GM12892 (cell line): ENCODE results near the gene CDH6.

Source experiments
- POLR2A ChIP-seq: IDR thresholded peaks from 2 replicates; pipeline ENCODE4 v1.6.1; 2011; ENCODE audit warnings: low read depth, low read length, control low read depth
- POLR2AphosphoS5 ChIP-seq: IDR thresholded peaks from 2 replicates; pipeline ENCODE4 v1.6.1; 2011; ENCODE audit warnings: low read depth, low read length, control low read depth

GRCh38 chr5:31148959-31149475, 44.5 kb upstream of the CDH6 start:
- TF ChIP-seq POLR2AphosphoS5 (no peak), POLR2A (no peak)
